Measurements from ENCODE around the gene CD200R1L.

DNA sequence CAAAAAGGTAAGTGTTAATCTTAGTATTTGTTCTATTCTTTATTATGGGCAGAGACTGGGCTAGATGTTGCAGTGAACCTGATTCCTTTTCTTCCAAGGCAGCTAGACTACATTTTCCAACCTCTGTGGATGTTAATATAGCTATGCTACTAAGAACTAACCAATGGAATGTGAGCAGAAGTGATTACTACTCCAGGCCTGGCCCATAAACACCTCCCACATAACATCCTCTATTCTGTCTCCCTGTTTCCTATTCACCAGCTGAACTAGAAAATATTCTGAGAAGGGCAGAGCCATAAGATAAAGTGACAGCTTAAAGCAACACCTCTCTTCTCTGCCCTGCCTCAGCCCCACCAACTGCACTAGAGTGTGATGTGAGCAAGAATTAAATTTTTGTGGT is 29.4 kb downstream of the CD200R1L start:
- TF ChIP-seq, protein P1, sequence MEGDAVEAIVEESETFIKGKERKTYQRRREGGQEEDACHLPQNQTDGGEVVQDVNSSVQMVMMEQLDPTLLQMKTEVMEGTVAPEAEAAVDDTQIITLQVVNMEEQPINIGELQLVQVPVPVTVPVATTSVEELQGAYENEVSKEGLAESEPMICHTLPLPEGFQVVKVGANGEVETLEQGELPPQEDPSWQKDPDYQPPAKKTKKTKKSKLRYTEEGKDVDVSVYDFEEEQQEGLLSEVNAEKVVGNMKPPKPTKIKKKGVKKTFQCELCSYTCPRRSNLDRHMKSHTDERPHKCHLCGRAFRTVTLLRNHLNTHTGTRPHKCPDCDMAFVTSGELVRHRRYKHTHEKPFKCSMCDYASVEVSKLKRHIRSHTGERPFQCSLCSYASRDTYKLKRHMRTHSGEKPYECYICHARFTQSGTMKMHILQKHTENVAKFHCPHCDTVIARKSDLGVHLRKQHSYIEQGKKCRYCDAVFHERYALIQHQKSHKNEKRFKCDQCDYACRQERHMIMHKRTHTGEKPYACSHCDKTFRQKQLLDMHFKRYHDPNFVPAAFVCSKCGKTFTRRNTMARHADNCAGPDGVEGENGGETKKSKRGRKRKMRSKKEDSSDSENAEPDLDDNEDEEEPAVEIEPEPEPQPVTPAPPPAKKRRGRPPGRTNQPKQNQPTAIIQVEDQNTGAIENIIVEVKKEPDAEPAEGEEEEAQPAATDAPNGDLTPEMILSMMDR (IDR thresholded peaks at IDR 0.05 in 8 of 11, conservative IDR thresholded peaks at IDR 0.05 in 3 of 11) = no peak
- no peak for TF ChIP-seq POLR2A (IDR thresholded peaks at IDR 0.05)

Measured in spleen (tissue), 7 donors.